ENCODE data around the gene GMDS.

GMDS gene

GRCh38 chr6:2008383-2008976 is 236.9 kb downstream of the GMDS start:
- Histone ChIP-seq H3K9me3 (ENCODE audit: control insufficient read depth, insufficient read depth, low read length) (no peaks in the 10 kb centered on the region), H3K36me3 (ENCODE audit: control insufficient read depth, insufficient read depth, low read length) (no peaks in the 10 kb centered on the region), H3K27ac (ENCODE audit: low read length) (no peak overlapping the region), H3K4me1 (ENCODE audit: control insufficient read depth, insufficient read depth, low read length) (no peaks in the 10 kb centered on the region), H3K27me3 (ENCODE audit: control insufficient read depth, insufficient read depth, low read length) (no peaks in the 10 kb centered on the region), H3K4me3 (ENCODE audit: low read length) (no peak overlapping the region)
- no CpG with 5 or more reads among the region's 2 CpGs for WGBS (ENCODE audit: insufficient coverage, insufficient read length)
- no peak for DNase-seq (ENCODE audit: low read depth, low spot score)

GRCh38 chr6:2007165-2007564 is 238.2 kb downstream of the GMDS start:
- no peak for DNase-seq (ENCODE audit: low read depth, low spot score)
- H3K27me3 ChIP-seq (ENCODE audit: control insufficient read depth, insufficient read depth, low read length), result no peaks in the 10 kb centered on the region
- no peak overlapping the region for H3K27ac ChIP-seq (ENCODE audit: low read length)
- no peaks in the 10 kb centered on the region for H3K36me3 ChIP-seq (ENCODE audit: control insufficient read depth, insufficient read depth, low read length)
- no CpG with 5 or more reads among the region's 4 CpGs for WGBS (ENCODE audit: insufficient coverage, insufficient read length)
- H3K4me1 ChIP-seq (ENCODE audit: control insufficient read depth, insufficient read depth, low read length), result no peaks in the 10 kb centered on the region
- H3K4me3 ChIP-seq (ENCODE audit: low read length), result no peak overlapping the region
- no peaks in the 10 kb centered on the region for H3K9me3 ChIP-seq (ENCODE audit: control insufficient read depth, insufficient read depth, low read length)

GRCh38 chr6:2004888-2005287 is 240.5 kb downstream of the GMDS start:
- no peak for DNase-seq (ENCODE audit: low read depth, low spot score)
- no CpG with 5 or more reads among the region's 3 CpGs for WGBS (ENCODE audit: insufficient coverage, insufficient read length)
- no peaks in the 10 kb centered on the region for H3K27me3 ChIP-seq (ENCODE audit: control insufficient read depth, insufficient read depth, low read length)
- no peaks in the 10 kb centered on the region for H3K9me3 ChIP-seq (ENCODE audit: control insufficient read depth, insufficient read depth, low read length)
- no peaks in the 10 kb centered on the region for H3K36me3 ChIP-seq (ENCODE audit: control insufficient read depth, insufficient read depth, low read length)
- no peaks in the 10 kb centered on the region for H3K4me1 ChIP-seq (ENCODE audit: control insufficient read depth, insufficient read depth, low read length)
- no peak overlapping the region for H3K4me3 ChIP-seq (ENCODE audit: low read length)
- no peak overlapping the region for H3K27ac ChIP-seq (ENCODE audit: low read length)

- no peak for DNase-seq (ENCODE audit: low read depth, low spot score)
- Histone ChIP-seq H3K4me1 (ENCODE audit: control insufficient read depth, insufficient read depth, low read length) (no peaks in the 10 kb centered on the region), H3K27me3 (ENCODE audit: control insufficient read depth, insufficient read depth, low read length) (no peaks in the 10 kb centered on the region), H3K36me3 (ENCODE audit: control insufficient read depth, insufficient read depth, low read length) (no peaks in the 10 kb centered on the region), H3K4me3 (ENCODE audit: low read length) (no peak overlapping the region), H3K27ac (ENCODE audit: low read length) (no peak overlapping the region), H3K9me3 (ENCODE audit: control insufficient read depth, insufficient read depth, low read length) (no peaks in the 10 kb centered on the region)
- no CpG with 5 or more reads among the region's 2 CpGs for WGBS (ENCODE audit: insufficient coverage, insufficient read length)
Measured at GRCh38 chr6:2000962-2001361, 244.4 kb downstream of the GMDS start.

GRCh38 chr6:1997702-1998101 is 247.7 kb downstream of the GMDS start:
- Histone ChIP-seq H3K27ac (ENCODE audit: low read length) (no peak overlapping the region), H3K36me3 (ENCODE audit: control insufficient read depth, insufficient read depth, low read length) (no peaks in the 10 kb centered on the region), H3K9me3 (ENCODE audit: control insufficient read depth, insufficient read depth, low read length) (no peaks in the 10 kb centered on the region), H3K27me3 (ENCODE audit: control insufficient read depth, insufficient read depth, low read length) (no peaks in the 10 kb centered on the region), H3K4me3 (ENCODE audit: low read length) (no peak overlapping the region), H3K4me1 (ENCODE audit: control insufficient read depth, insufficient read depth, low read length) (no peaks in the 10 kb centered on the region)
- no peak for DNase-seq (ENCODE audit: low read depth, low spot score)
- WGBS (ENCODE audit: insufficient coverage, insufficient read length), result no CpG with 5 or more reads among the region's 3 CpGs

- Histone ChIP-seq H3K27ac (ENCODE audit: low read length) (no peak overlapping the region), H3K36me3 (ENCODE audit: control insufficient read depth, insufficient read depth, low read length) (no peaks in the 10 kb centered on the region), H3K9me3 (ENCODE audit: control insufficient read depth, insufficient read depth, low read length) (no peaks in the 10 kb centered on the region), H3K4me3 (ENCODE audit: low read length) (no peak overlapping the region), H3K27me3 (ENCODE audit: control insufficient read depth, insufficient read depth, low read length) (no peaks in the 10 kb centered on the region), H3K4me1 (ENCODE audit: control insufficient read depth, insufficient read depth, low read length) (no peaks in the 10 kb centered on the region)
- no CpG with 5 or more reads among the region's 2 CpGs for WGBS (ENCODE audit: insufficient coverage, insufficient read length)
- DNase-seq (ENCODE audit: low read depth, low spot score), result no peak
Measured at GRCh38 chr6:1995636-1996035, 249.8 kb downstream of the GMDS start.

DNA sequence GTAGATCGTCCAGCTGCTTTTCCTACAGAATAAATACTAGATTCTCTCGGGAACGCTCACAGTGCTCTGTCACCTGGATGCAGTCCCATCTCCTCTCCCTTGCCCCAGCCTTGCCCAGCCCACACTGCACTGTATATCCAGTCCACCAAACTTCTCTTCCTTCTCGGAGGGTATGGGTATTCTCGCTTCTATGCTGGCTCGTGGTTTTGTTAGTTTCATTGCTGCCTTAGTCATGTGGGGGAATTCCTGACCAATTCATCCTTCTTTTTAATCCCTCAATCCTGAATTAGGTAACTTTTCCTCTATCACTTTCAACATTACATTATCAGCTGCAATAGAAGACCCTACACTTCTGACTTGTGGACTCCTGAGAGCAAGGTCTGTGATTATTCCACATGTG is 252.4 kb downstream of the GMDS start:
- no peaks in the 10 kb centered on the region for H3K36me3 ChIP-seq (ENCODE audit: control insufficient read depth, insufficient read depth, low read length)
- WGBS (ENCODE audit: insufficient coverage, insufficient read length), result no CpG with 5 or more reads among the region's 6 CpGs
- H3K4me3 ChIP-seq (ENCODE audit: low read length), result no peak overlapping the region
- H3K4me1 ChIP-seq (ENCODE audit: control insufficient read depth, insufficient read depth, low read length), result peaks cover 1% of the 10 kb centered on the region; the same call in 1 of the 2 replicates
- no peak overlapping the region for H3K27ac ChIP-seq (ENCODE audit: low read length)
- H3K27me3 ChIP-seq (ENCODE audit: control insufficient read depth, insufficient read depth, low read length), result no peaks in the 10 kb centered on the region
- no peak for DNase-seq (ENCODE audit: low read depth, low spot score)
- no peaks in the 10 kb centered on the region for H3K9me3 ChIP-seq (ENCODE audit: control insufficient read depth, insufficient read depth, low read length)

GRCh38 chr6:1991332-1991878 is 254.0 kb downstream of the GMDS start:
- H3K27me3 ChIP-seq (ENCODE audit: control insufficient read depth, insufficient read depth, low read length), result no peaks in the 10 kb centered on the region
- no peaks in the 10 kb centered on the region for H3K36me3 ChIP-seq (ENCODE audit: control insufficient read depth, insufficient read depth, low read length)
- WGBS (ENCODE audit: insufficient coverage, insufficient read length), result no CpG with 5 or more reads among the region's 6 CpGs
- peaks cover 1% of the 10 kb centered on the region; the same call in 1 of the 2 replicates for H3K4me1 ChIP-seq (ENCODE audit: control insufficient read depth, insufficient read depth, low read length)
- no peak overlapping the region for H3K27ac ChIP-seq (ENCODE audit: low read length)
- H3K4me3 ChIP-seq (ENCODE audit: low read length), result no peak overlapping the region
- no peaks in the 10 kb centered on the region for H3K9me3 ChIP-seq (ENCODE audit: control insufficient read depth, insufficient read depth, low read length)
- no peak for DNase-seq (ENCODE audit: low read depth, low spot score)

DNA sequence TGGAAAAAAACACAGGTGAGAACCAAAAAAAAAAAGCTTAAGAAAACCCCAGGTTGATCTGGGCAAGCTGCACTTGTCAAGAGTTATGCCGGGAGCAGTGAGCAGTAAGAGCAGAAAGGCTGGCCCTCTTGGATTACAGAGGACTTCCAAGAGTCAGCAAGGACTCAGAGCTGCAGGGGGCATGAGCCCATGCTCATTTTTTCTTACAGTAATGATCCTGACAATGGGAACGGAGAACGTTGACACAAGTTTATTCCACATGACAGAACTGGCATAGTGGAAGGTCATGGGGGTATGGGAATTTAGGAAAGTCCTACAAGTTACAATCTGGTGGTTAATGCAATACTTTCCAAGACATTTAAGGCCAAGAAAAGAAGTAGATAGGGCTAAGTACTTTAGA is 256.6 kb downstream of the GMDS start:
- H3K4me1 ChIP-seq (ENCODE audit: control insufficient read depth, insufficient read depth, low read length), result peaks cover 1% of the 10 kb centered on the region; the same call in 1 of the 2 replicates
- DNase-seq (ENCODE audit: low read depth, low spot score), result no peak
- no peak overlapping the region for H3K4me3 ChIP-seq (ENCODE audit: low read length)

GRCh38 chr6:1987640-1988039 is 257.8 kb downstream of the GMDS start:
- WGBS (ENCODE audit: insufficient coverage, insufficient read length), result no CpG with 5 or more reads among the region's 2 CpGs
- no peak overlapping the region for H3K4me3 ChIP-seq (ENCODE audit: low read length)
- DNase-seq (ENCODE audit: low read depth, low spot score), result no peak
- H3K9me3 ChIP-seq (ENCODE audit: control insufficient read depth, insufficient read depth, low read length), result no peaks in the 10 kb centered on the region
- peaks cover 1% of the 10 kb centered on the region; the same call in 1 of the 2 replicates for H3K4me1 ChIP-seq (ENCODE audit: control insufficient read depth, insufficient read depth, low read length)
- H3K27me3 ChIP-seq (ENCODE audit: control insufficient read depth, insufficient read depth, low read length), result no peaks in the 10 kb centered on the region
- H3K36me3 ChIP-seq (ENCODE audit: control insufficient read depth, insufficient read depth, low read length), result no peaks in the 10 kb centered on the region
- no peak overlapping the region for H3K27ac ChIP-seq (ENCODE audit: low read length)

More for the DNA sequence above, 256.6 kb downstream of the GMDS start:
- no peaks in the 10 kb centered on the region for H3K27me3 ChIP-seq (ENCODE audit: control insufficient read depth, insufficient read depth, low read length)
- no peaks in the 10 kb centered on the region for H3K36me3 ChIP-seq (ENCODE audit: control insufficient read depth, insufficient read depth, low read length)
- H3K9me3 ChIP-seq (ENCODE audit: control insufficient read depth, insufficient read depth, low read length), result no peaks in the 10 kb centered on the region
- H3K27ac ChIP-seq (ENCODE audit: low read length), result no peak overlapping the region
- no CpG with 5 or more reads among the region's 3 CpGs for WGBS (ENCODE audit: insufficient coverage, insufficient read length)
